Measurements from ENCODE around the gene NDUFS7.
"Not testable (repeated sequence)": the region's sequence is repeated elsewhere in the genome, so short reads cannot be mapped to it uniquely, and the experiment has no call there.

NDUFS7 gene

GRCh38 chr19:1418951-1419738 is 35.4 kb downstream of the NDUFS7 start:
- no peak for DNase-seq (ENCODE audit: low read depth)

- not testable (repeated sequence) for DNase-seq (ENCODE audit: low read depth)
Measured at GRCh38 chr19:1420085-1420484, 36.4 kb downstream of the NDUFS7 start.

- no peak for DNase-seq (ENCODE audit: low read depth)
Measured at GRCh38 chr19:1420590-1420989, 36.9 kb downstream of the NDUFS7 start.

- no peak for DNase-seq (ENCODE audit: low read depth)
Measured at GRCh38 chr19:1421218-1421957, 37.7 kb downstream of the NDUFS7 start.

GRCh38 chr19:1421958-1422305 is 38.2 kb downstream of the NDUFS7 start:
- no peak for DNase-seq (ENCODE audit: low read depth)

- no peak for DNase-seq (ENCODE audit: low read depth)
Measured at GRCh38 chr19:1422360-1422759, 38.7 kb downstream of the NDUFS7 start.

GRCh38 chr19:1422943-1423342 is 39.2 kb downstream of the NDUFS7 start:
- no peak for DNase-seq (ENCODE audit: low read depth)

- DNase-seq (ENCODE audit: low read depth), result no peak
Measured at GRCh38 chr19:1423436-1424191, 39.9 kb downstream of the NDUFS7 start.

GRCh38 chr19:1424192-1424955 is 40.7 kb downstream of the NDUFS7 start:
- no peak for DNase-seq (ENCODE audit: low read depth)

GRCh38 chr19:1425102-1425837 is 41.6 kb downstream of the NDUFS7 start:
- no peak for DNase-seq (ENCODE audit: low read depth)

- no peak for DNase-seq (ENCODE audit: low read depth)
Measured at GRCh38 chr19:1425902-1426301, 42.2 kb downstream of the NDUFS7 start.

- no peak for DNase-seq (ENCODE audit: low read depth)
Measured at GRCh38 chr19:1426736-1427135, 43.0 kb downstream of the NDUFS7 start.

GRCh38 chr19:1427221-1427920 is 43.7 kb downstream of the NDUFS7 start:
- no peak for DNase-seq (ENCODE audit: low read depth)

GRCh38 chr19:1428738-1429391 is 45.2 kb downstream of the NDUFS7 start:
- no peak for DNase-seq (ENCODE audit: low read depth)

- no peak for DNase-seq (ENCODE audit: low read depth)
Measured at GRCh38 chr19:1429750-1430149, 46.0 kb downstream of the NDUFS7 start.

GRCh38 chr19:1430246-1430645 is 46.5 kb downstream of the NDUFS7 start:
- no peak for DNase-seq (ENCODE audit: low read depth)

- DNase-seq (ENCODE audit: low read depth), result no peak
Measured at GRCh38 chr19:1431759-1432506, 48.2 kb downstream of the NDUFS7 start.

- no peak for DNase-seq (ENCODE audit: low read depth)
Measured at GRCh38 chr19:1432507-1432887, 48.8 kb downstream of the NDUFS7 start.
